Ovary (tissue), 9 donors: ENCODE results near the gene EPHB1. TPM values are rescaled to one million over a fixed set of nuclear protein-coding genes. Genes with fewer than 3 reads are reported as not detected.

Experiments used
- DNase-seq, 5 donors: peaks; one replicate each; pipeline ENCODE4 v3.0.0-alpha.2; 2019 to 2020
- H3K27ac ChIP-seq, 2 donors: fragments of 200-600 bp; one replicate each; pipeline versions ENCODE4 v1.5.1 to v1.8.0; 2019 to 2022
- H3K27me3 ChIP-seq: fragments of 200-600 bp; one replicate; pipeline ENCODE4 v1.8.0; 2022
- H3K36me3 ChIP-seq: fragments of 200-600 bp; sonication (generic); one replicate; pipeline ENCODE4 v1.5.1; 2019
- H3K4me1 ChIP-seq: one replicate; pipeline ENCODE4 v1.8.1; 2013; ENCODE audit warnings: mild to moderate bottlenecking, moderate library complexity; ENCODE audit not compliant: insufficient read depth
- H3K4me3 ChIP-seq: fragments of 200-600 bp; sonication (generic); one replicate; pipeline ENCODE4 v1.5.1; 2017
- H3K9me3 ChIP-seq, 2 donors: fragments of 200-600 bp in 1 of 2; sonication (generic) in 1 of 2; one replicate each; pipeline versions ENCODE4 v1.5.1 to v1.8.1; 2013 to 2019; ENCODE audit warnings: mild to moderate bottlenecking in 1 of 2, moderate library complexity in 1 of 2
- EP300 ChIP-seq: sonication (generic); formaldehyde crosslinking; IDR thresholded peaks from one replicate; pipeline ENCODE4 v1.6.1; 2017; ENCODE audit warnings: antibody characterized with exemption
- POLR2A ChIP-seq: fragments of 450-650 bp; IDR thresholded peaks from one replicate; pipeline ENCODE4 v1.6.1; 2017; ENCODE audit warnings: antibody characterized with exemption, mild to moderate bottlenecking, moderate library complexity
- WGBS, 3 donors: extraction: QIAGEN DNeasy Blood & Tissue Kit in 1 of 3; methylation state at CpG; one replicate each; pipeline versions ENCODE4 v1.1.5 to v1.1.7; 2013 to 2017; 5-methylcytosine and 5-hydroxymethylcytosine counted together
- intact Hi-C, 4 donors: fragments of 100-400 bp; cut with DNase I; formaldehyde crosslinking; loops; one replicate each; pipeline versions ENCODE4 v1.11.0 to v1.15.1; 2022 to 2023
- polyA plus RNA-seq, 2 donors: library from polyadenylated mRNA; stranded (reverse); fragments of 200-250 nt in 1 of 2; fragments of 350-450 nt in 1 of 2; fragmentation: Illumina TruSeq in 1 of 2; extraction: RNeasy Lipid Tissue Mini Kit (QIAGEN cat#74804) in 1 of 2; gene quantifications; one replicate each; pipeline ENCODE4 v1.2.3, GENCODE V29; 2013 to 2014
- total RNA-seq, 7 donors: library from RNA; depleted of rRNA in 2 of 7; stranded (reverse); fragments of >200 nt in 2 of 7; fragmentation: NEBNext Ultra II Directional in 3 of 7; extraction: Animal tissue kit (Norgen Biotek cat#: 25700) in 3 of 7; gene quantifications; one replicate each; pipeline versions ENCODE4 v1.1.0 to v1.2.4, GENCODE V29; 2016 to 2023
- TF ChIP-seq, protein P1 (sequence below), 3 donors: fragments of 450-650 bp in 2 of 3; fragments of 200-600 bp in 1 of 3; IDR thresholded peaks; one replicate each; pipeline versions ENCODE4 v1.5.1 to v1.8.0; 2016 to 2022; ENCODE audit warnings: antibody characterized with exemption in 3 of 3, mild to moderate bottlenecking in 1 of 3
- donor health status: DM: no; HTN: no; CAD: no; lungs with moderate emphysema.
- donor health status: DM: no; HTN: no; CAD: no.
- donor health status: Bipolar disorder and iron deficiency.
- donor health status: DM: yes; HTN: yes; CAD: no.
- donor health status: DM: no; HTN: no; CAD: no.
- donor health status: DM: yes; HTN: yes; CAD: no.

The EPHB1 gene
- total and polyA plus RNA-seq, 9 donors: 0.25 to 2.7 (median 1.0) TPM

DNA sequence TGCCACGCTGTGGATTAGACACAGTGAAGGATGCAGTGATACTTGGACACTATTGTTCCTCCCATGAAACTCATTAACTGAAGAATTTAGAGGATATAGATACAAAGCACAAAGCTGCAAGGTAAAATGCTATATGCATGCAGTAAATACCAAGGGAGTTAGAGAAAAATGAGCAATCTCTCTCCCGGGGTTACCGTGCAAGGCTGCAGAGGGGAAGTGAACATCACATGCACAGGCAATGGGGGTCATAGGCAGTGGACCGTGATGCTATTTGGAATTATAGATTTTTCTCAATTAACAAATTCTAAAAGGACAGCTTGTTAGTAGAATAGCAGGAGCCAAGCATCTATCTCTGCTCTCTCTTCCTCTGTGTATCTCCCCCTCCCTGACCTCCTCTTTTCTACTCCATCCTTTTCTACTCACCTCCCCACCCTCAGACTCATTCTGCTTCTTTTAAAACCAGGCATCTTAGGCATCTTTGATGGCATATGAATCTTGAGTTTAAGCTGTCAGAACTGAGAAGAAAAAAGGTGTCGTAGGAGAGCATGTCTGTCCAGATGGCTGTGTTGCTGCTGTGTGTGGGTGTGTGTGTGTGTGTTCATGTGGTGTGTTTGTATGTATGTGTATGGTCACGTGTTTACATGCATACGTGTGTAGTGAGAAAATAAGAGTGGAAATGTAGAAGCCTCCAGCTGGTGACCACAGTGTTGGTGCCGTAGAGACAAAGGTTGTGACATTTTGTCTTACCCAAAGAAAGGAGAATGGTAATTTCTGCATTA lies 339.0 kb downstream of the EPHB1 start:
- intact Hi-C loops: no loop called here
- no peak for TF ChIP-seq EP300
- no peak for TF ChIP-seq POLR2A
- TF ChIP-seq, protein P1, sequence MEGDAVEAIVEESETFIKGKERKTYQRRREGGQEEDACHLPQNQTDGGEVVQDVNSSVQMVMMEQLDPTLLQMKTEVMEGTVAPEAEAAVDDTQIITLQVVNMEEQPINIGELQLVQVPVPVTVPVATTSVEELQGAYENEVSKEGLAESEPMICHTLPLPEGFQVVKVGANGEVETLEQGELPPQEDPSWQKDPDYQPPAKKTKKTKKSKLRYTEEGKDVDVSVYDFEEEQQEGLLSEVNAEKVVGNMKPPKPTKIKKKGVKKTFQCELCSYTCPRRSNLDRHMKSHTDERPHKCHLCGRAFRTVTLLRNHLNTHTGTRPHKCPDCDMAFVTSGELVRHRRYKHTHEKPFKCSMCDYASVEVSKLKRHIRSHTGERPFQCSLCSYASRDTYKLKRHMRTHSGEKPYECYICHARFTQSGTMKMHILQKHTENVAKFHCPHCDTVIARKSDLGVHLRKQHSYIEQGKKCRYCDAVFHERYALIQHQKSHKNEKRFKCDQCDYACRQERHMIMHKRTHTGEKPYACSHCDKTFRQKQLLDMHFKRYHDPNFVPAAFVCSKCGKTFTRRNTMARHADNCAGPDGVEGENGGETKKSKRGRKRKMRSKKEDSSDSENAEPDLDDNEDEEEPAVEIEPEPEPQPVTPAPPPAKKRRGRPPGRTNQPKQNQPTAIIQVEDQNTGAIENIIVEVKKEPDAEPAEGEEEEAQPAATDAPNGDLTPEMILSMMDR (IDR thresholded peaks at IDR 0.05): no peak
- DNase-seq: no peak
- Histone ChIP-seq H3K4me3 (no peak overlapping the region), H3K4me1 (no peaks in the 10 kb centered on the region), H3K36me3 (no peaks in the 10 kb centered on the region), H3K9me3 (no peaks in the 10 kb centered on the region), H3K27ac (no peak overlapping the region), H3K27me3 (no peaks in the 10 kb centered on the region)
- WGBS, 3 donors: 81 to 90% (median 84%) methylated on average over 8 of the region's 8 CpGs

DNA sequence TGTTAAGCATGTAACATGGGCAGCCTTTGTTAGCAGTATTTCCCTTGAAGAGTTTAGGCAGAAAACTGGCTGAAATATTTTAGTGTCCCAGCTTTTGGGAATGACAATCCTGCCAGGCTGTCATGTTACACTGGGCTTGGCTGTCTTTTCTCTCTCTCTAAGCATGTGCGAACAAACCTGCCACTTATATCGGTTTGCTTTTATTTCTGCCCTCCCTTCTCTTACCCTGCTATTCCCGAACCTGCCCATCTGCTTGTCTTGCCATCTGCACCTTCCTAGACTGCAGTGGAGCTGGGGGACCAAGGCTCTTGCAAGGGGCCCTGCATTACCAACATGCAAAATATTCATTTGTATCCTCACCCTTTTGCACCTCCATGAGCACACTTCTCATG lies 339.6 kb downstream of the EPHB1 start:
- no peak for DNase-seq
- Histone ChIP-seq H3K36me3 (no peaks in the 10 kb centered on the region), H3K9me3 (no peaks in the 10 kb centered on the region), H3K4me1 (no peaks in the 10 kb centered on the region), H3K4me3 (no peak overlapping the region), H3K27ac (no peak overlapping the region), H3K27me3 (no peaks in the 10 kb centered on the region)
- WGBS, 3 donors: 80 to 84% (median 81%) methylated on average over 3 of the region's 3 CpGs
- intact Hi-C loops: no loop called here
- TF ChIP-seq POLR2A (no peak), EP300 (no peak)
- TF ChIP-seq, protein P1 (IDR thresholded peaks at IDR 0.05): no peak

DNA sequence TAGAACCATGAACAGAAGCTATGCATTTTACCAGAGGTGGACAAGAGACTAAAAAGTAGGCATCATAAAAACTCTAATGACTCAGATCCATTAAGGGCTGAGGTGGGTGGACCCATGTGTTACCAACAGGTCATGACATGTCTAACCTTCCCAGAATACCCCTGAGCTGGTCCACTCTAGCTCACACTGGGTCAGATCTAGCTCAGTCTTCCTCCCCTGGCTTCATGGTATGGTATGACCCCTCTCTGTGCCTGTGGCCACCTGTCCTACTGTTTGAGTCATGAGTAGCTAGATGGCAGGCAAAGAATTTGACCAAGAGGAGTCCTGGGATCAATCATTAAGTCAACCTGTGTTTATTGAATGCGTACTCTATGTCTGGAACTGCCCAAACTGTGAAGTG lies 340.4 kb downstream of the EPHB1 start:
- Histone ChIP-seq H3K9me3 (no peaks in the 10 kb centered on the region), H3K36me3 (no peaks in the 10 kb centered on the region), H3K4me3 (no peak overlapping the region), H3K27me3 (no peaks in the 10 kb centered on the region), H3K4me1 (no peaks in the 10 kb centered on the region), H3K27ac (no peak overlapping the region)
- DNase-seq: no peak
- WGBS, 3 donors: 86 to 96% (median 94%) methylated on average over 1 of the region's 1 CpG
- TF ChIP-seq EP300: no peak
- TF ChIP-seq, protein P1 (IDR thresholded peaks at IDR 0.05): no peak
- no peak for TF ChIP-seq POLR2A
- intact Hi-C loops: no loop called here

DNA sequence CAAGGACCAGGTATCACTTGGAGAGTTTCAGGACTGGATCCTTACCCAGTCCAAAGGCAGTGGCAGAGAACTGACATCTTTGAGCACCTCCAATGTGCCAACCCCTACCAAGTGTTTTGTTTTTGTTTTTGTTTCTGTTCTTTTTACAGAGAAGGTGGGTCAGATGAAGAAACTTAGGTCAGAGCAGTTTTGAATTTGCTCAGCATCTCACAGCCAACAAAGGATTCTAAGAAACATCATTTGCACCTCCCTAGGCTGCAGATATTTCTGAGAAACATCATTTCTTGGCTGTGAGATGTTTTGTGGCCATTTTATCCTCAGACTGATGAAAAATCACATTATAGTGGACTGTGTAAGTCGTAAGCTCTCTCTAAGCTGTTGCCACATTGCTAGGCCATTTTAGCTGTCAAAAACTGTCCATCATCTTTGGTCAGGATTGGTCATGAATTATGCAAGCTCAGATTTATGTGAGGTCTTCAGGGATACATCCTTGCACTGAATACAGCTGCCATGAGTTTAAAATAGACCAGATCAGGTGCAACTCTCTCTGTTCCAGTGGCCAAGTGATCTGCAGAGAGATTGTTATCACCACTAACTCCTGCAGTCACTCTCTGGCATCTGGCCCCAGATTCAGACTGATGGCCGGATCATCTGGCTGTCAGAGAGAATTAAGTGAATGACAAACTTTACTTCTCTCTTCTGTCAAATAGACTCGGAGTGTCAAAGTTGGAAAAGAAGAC lies 341.5 kb downstream of the EPHB1 start:
- no peak overlapping the region for H3K4me3 ChIP-seq
- H3K27ac ChIP-seq: no peak overlapping the region
- DNase-seq: no peak
- no peaks in the 10 kb centered on the region for H3K36me3 ChIP-seq
- TF ChIP-seq EP300 (no peak), POLR2A (no peak)
- TF ChIP-seq, protein P1 (IDR thresholded peaks at IDR 0.05): no peak
- 56 to 70% (median 58%) methylated on average over 3 of the region's 3 CpGs for WGBS, 3 donors
- H3K9me3 ChIP-seq: no peaks in the 10 kb centered on the region
- intact Hi-C loops: no loop called here
- H3K27me3 ChIP-seq: no peaks in the 10 kb centered on the region
- no peaks in the 10 kb centered on the region for H3K4me1 ChIP-seq
